Fibroblast of skin of left quadriceps (primary cell): ENCODE measurements around the gene CLDN7.

Source experiments
- DNase-seq, 2 experiments: peaks; one replicate each; pipeline ENCODE4 v3.0.0-alpha.2; 2013; ENCODE audit warnings: low read depth in 2 of 2

The CLDN7 gene

GRCh38 chr17:7289256-7290032, 27.2 kb upstream of the CLDN7 start:
- no peak for DNase-seq

GRCh38 chr17:7285679-7286078, 23.4 kb upstream of the CLDN7 start:
- DNase-seq, result no peak

- no peak for DNase-seq
These were observed 22.6 kb upstream of the CLDN7 start for GRCh38 chr17:7284911-7285310.

- DNase-seq, result no peak
These were observed 21.4 kb upstream of the CLDN7 start for GRCh38 chr17:7283471-7284216.

GRCh38 chr17:7282752-7283321, 20.6 kb upstream of the CLDN7 start:
- DNase-seq, result no peak

GRCh38 chr17:7281953-7282751, 19.9 kb upstream of the CLDN7 start:
- DNase-seq, result no peak

- DNase-seq, result peak; percentile 85 to 88
These were observed 19.0 kb upstream of the CLDN7 start, which contains the start of gene SLC2A4 for GRCh38 chr17:7281074-7281952. SLC2A4 (plus strand) TSS chr17:7281718; CDS start chr17:7281935, 217 bp downstream.

GRCh38 chr17:7280519-7281073, 18.3 kb upstream of the CLDN7 start:
- DNase-seq, result peak; percentile 26 to 33

GRCh38 chr17:7279448-7279847, 17.2 kb upstream of the CLDN7 start:
- DNase-seq, result no peak

GRCh38 chr17:7266784-7267183, 4.5 kb upstream of the CLDN7 start:
- DNase-seq, result no peak

- DNase-seq, result no peak
These were observed 1.5 kb upstream of the CLDN7 start for GRCh38 chr17:7263801-7264078.

- no peak for DNase-seq
These were observed 890 bp upstream of the CLDN7 start for GRCh38 chr17:7262935-7263800.

GRCh38 chr17:7261379-7262191, 693 bp downstream of the CLDN7 start:
- DNase-seq, result no peak

- no peak for DNase-seq
These were observed 1.5 kb downstream of the CLDN7 start for GRCh38 chr17:7260651-7261378.

- no peak for DNase-seq
These were observed 2.1 kb downstream of the CLDN7 start for GRCh38 chr17:7260151-7260550.

GRCh38 chr17:7259555-7259889, 2.8 kb downstream of the CLDN7 start:
- no peak for DNase-seq

GRCh38 chr17:7258731-7259554, 3.3 kb downstream of the CLDN7 start:
- DNase-seq, result no peak
